Hematopoietic multipotent progenitor cell treated with erythropoietin and hydrocortisone succinate and interleukin-3 and kit ligand, for 17 days (in vitro differentiated cells): ENCODE results near the gene VAV3.

Experiments used
- DNase-seq: peaks from one replicate; pipeline ENCODE4 v3.0.0-alpha.2; 2015; ENCODE audit warnings: low spot score

Gene VAV3

GRCh38 chr1:107534632-107535031, 430.3 kb downstream of the VAV3 start:
- DNase-seq = no peak

GRCh38 chr1:107533436-107533835, 431.5 kb downstream of the VAV3 start:
- no peak for DNase-seq

- no peak for DNase-seq
These were observed 432.7 kb downstream of the VAV3 start for GRCh38 chr1:107532318-107532717.

- DNase-seq = no peak
These were observed 433.7 kb downstream of the VAV3 start for GRCh38 chr1:107531065-107531908.

- no peak for DNase-seq
These were observed 434.4 kb downstream of the VAV3 start for GRCh38 chr1:107530543-107530942.

GRCh38 chr1:107529511-107530149, 435.4 kb downstream of the VAV3 start:
- no peak for DNase-seq

- no peak for DNase-seq
These were observed 438.3 kb downstream of the VAV3 start for GRCh38 chr1:107526524-107527198.

GRCh38 chr1:107525961-107526360, 439.0 kb downstream of the VAV3 start:
- no peak for DNase-seq

- no peak for DNase-seq
These were observed 439.8 kb downstream of the VAV3 start for GRCh38 chr1:107525145-107525544.

- DNase-seq = no peak
These were observed 440.7 kb downstream of the VAV3 start for GRCh38 chr1:107524301-107524700.

GRCh38 chr1:107523736-107524135, 441.2 kb downstream of the VAV3 start:
- no peak for DNase-seq

- DNase-seq = no peak
These were observed 441.9 kb downstream of the VAV3 start for GRCh38 chr1:107523061-107523460.
